WTC11 (cell line): ENCODE measurements around the gene C3orf85. TPM values are rescaled to one million over a fixed set of nuclear protein-coding genes. Genes with fewer than 3 reads are reported as not detected.

Experiments used
- ATAC-seq: fragments of 200-7000 bp; cut with Tn5 transposase; 2 replicates; pipeline ENCODE4 v1.10.0; 2021; ENCODE audit warnings: mild to moderate bottlenecking, moderate library complexity
- CTCF ChIA-PET: fragments of 300-600 bp; sonication (Branson Sonifier 250); formaldehyde crosslinking; loops from one replicate; lab custom pipeline; 2021; ENCODE audit warnings: antibody characterized with exemption; lab: Charles Lee
- POLR2A ChIA-PET: fragments of 350-600 bp; sonication (Branson Sonifier 250); formaldehyde crosslinking; loops from one replicate; lab custom pipeline; 2021; ENCODE audit warnings: antibody characterized with exemption; lab: Charles Lee
- DNase-seq: peaks from one replicate; pipeline ENCODE4 v3.0.0; 2021; ENCODE audit warnings: low spot score
- H3K27ac Mint-ChIP-seq: 2 replicates; pipeline ENCODE4 v1.8.0; 2021; ENCODE audit warnings: mixed read lengths
- H3K27me3 Mint-ChIP-seq: 2 replicates; pipeline ENCODE4 v1.8.0; 2021; ENCODE audit warnings: low read depth, mild to moderate bottlenecking, moderate library complexity, mixed read lengths
- H3K36me3 Mint-ChIP-seq: 2 replicates; pipeline ENCODE4 v1.8.0; 2021; ENCODE audit warnings: mixed read lengths
- H3K4me1 Mint-ChIP-seq: 2 replicates; pipeline ENCODE4 v1.8.0; 2022; ENCODE audit warnings: mixed read lengths
- H3K4me3 Mint-ChIP-seq: 2 replicates; pipeline ENCODE4 v1.8.0; 2021; ENCODE audit warnings: mild to moderate bottlenecking, moderate library complexity, mixed read lengths
- H3K9me3 Mint-ChIP-seq: 2 replicates; pipeline ENCODE4 v1.8.0; 2021; ENCODE audit warnings: mixed read lengths
- AR ChIP-seq: fragments of 250-450 bp; sonication (Bioruptor Pico); IDR thresholded peaks from 2 replicates; pipeline ENCODE4 v1.9.0; 2021; ENCODE audit warnings: mild to moderate bottlenecking
- ATF1 ChIP-seq: sonication (generic); formaldehyde crosslinking; IDR thresholded peaks from 2 replicates; pipeline ENCODE4 v1.8.1; 2023; ENCODE audit warnings: mild to moderate bottlenecking, moderate library complexity, missing genetic modification reagents
- ATF3 ChIP-seq: sonication (generic); formaldehyde crosslinking; conservative IDR thresholded peaks from 2 replicates; pipeline ENCODE4 v1.8.1; 2022; ENCODE audit warnings: mild to moderate bottlenecking, missing genetic modification reagents
- E2F1 ChIP-seq: sonication (generic); formaldehyde crosslinking; IDR thresholded peaks from 2 replicates; pipeline ENCODE4 v1.8.0; 2022; ENCODE audit warnings: mild to moderate bottlenecking, missing genetic modification reagents
- FOXK1 ChIP-seq: sonication (generic); formaldehyde crosslinking; IDR thresholded peaks from 2 replicates; pipeline ENCODE4 v1.8.0; 2022; ENCODE audit warnings: mild to moderate bottlenecking, moderate library complexity, missing genetic modification reagents
- GTF2I ChIP-seq: fragments of 250-450 bp; sonication (Bioruptor Pico); conservative IDR thresholded peaks from 2 replicates; pipeline ENCODE4 v1.4.0; 2021; ENCODE audit warnings: mild to moderate bottlenecking
- MAX ChIP-seq: sonication (generic); formaldehyde crosslinking; IDR thresholded peaks from 2 replicates; pipeline ENCODE4 v1.8.0; 2022; ENCODE audit warnings: mild to moderate bottlenecking, missing genetic modification reagents
- MLX ChIP-seq: sonication (generic); formaldehyde crosslinking; IDR thresholded peaks from 2 replicates; pipeline ENCODE4 v1.8.1; 2023; ENCODE audit warnings: mild to moderate bottlenecking, missing genetic modification reagents, moderate library complexity
- NFE2L1 ChIP-seq: sonication (generic); formaldehyde crosslinking; IDR thresholded peaks from 2 replicates; pipeline ENCODE4 v1.8.1; 2023; ENCODE audit warnings: missing genetic modification reagents
- PRDM15 ChIP-seq: sonication (generic); formaldehyde crosslinking; IDR thresholded peaks from 2 replicates; pipeline ENCODE4 v1.8.0; 2022; ENCODE audit warnings: missing genetic modification reagents
- PREB ChIP-seq: sonication (generic); formaldehyde crosslinking; IDR thresholded peaks from 2 replicates; pipeline ENCODE4 v1.8.1; 2022; ENCODE audit warnings: mild to moderate bottlenecking, missing genetic modification reagents, moderate library complexity, borderline replicate concordance
- PRRX2 ChIP-seq: fragments of 250-450 bp; sonication (Bioruptor Pico); IDR thresholded peaks from 2 replicates; pipeline ENCODE4 v1.8.0; 2021; ENCODE audit warnings: mild to moderate bottlenecking
- RELA ChIP-seq: sonication (generic); formaldehyde crosslinking; IDR thresholded peaks from 2 replicates; pipeline ENCODE4 v1.8.1; 2022; ENCODE audit warnings: missing genetic modification reagents, mild to moderate bottlenecking, borderline replicate concordance
- RORB ChIP-seq: fragments of 250-450 bp; sonication (Bioruptor Pico); IDR thresholded peaks from 2 replicates; pipeline ENCODE4 v1.9.0; 2021; ENCODE audit warnings: mild to moderate bottlenecking
- SP1 ChIP-seq: sonication (generic); formaldehyde crosslinking; conservative IDR thresholded peaks from 2 replicates; pipeline ENCODE4 v1.8.1; 2022; ENCODE audit warnings: missing genetic modification reagents
- ZMAT4 ChIP-seq: fragments of 250-450 bp; sonication (Bioruptor Pico); IDR thresholded peaks from 2 replicates; pipeline ENCODE4 v1.9.0; 2021; ENCODE audit warnings: mild to moderate bottlenecking
- ZNF219 ChIP-seq: sonication (generic); formaldehyde crosslinking; IDR thresholded peaks from 2 replicates; pipeline ENCODE4 v1.8.0; 2023; ENCODE audit warnings: missing genetic modification reagents, mild to moderate bottlenecking, borderline replicate concordance
- ZNF263 ChIP-seq: sonication (generic); formaldehyde crosslinking; IDR thresholded peaks from 2 replicates; pipeline ENCODE4 v1.8.1; 2022; ENCODE audit warnings: low read depth, mild to moderate bottlenecking, moderate library complexity, missing genetic modification reagents
- ZNF423 ChIP-seq: fragments of 250-450 bp; sonication (Bioruptor Pico); IDR thresholded peaks from 2 replicates; pipeline ENCODE4 v2.1.2; 2022; ENCODE audit warnings: mild to moderate bottlenecking, moderate library complexity
- ZNF425 ChIP-seq: fragments of 250-450 bp; sonication (Bioruptor Pico); conservative IDR thresholded peaks from 2 replicates; pipeline ENCODE4 v1.9.0; 2021; ENCODE audit warnings: mild to moderate bottlenecking
- ZNF512 ChIP-seq: sonication (generic); formaldehyde crosslinking; IDR thresholded peaks from 2 replicates; pipeline ENCODE4 v1.8.1; 2022; ENCODE audit warnings: missing genetic modification reagents, borderline replicate concordance
- total RNA-seq: library from RNA; stranded (reverse); gene quantifications from 3 replicates; pipeline ENCODE4 v1.2.3, GENCODE V29; 2021

Gene C3orf85
- total RNA-seq, 1 experiment from 2014 or later: not detected

GRCh38 chr3:109143646-109144045, 7.1 kb downstream of the C3orf85 start:
- no peak overlapping the region for H3K27ac Mint-ChIP-seq
- ATAC-seq (no peak), DNase-seq (no peak)
- H3K4me3 Mint-ChIP-seq: no peak overlapping the region
- H3K4me1 Mint-ChIP-seq: peaks cover 10% of the 10 kb centered on the region
- H3K36me3 Mint-ChIP-seq: no peaks in the 10 kb centered on the region
- POLR2A ChIA-PET: no interaction called here
- H3K27me3 Mint-ChIP-seq: no peaks in the 10 kb centered on the region
- CTCF ChIA-PET: interaction anchor here (0.5 kb wide), 1 partner anchor 132 kb away, joined by 3 read pairs; no protein-coding TSS in a partner anchor
- H3K9me3 Mint-ChIP-seq: peaks cover 8% of the 10 kb centered on the region; the same call in 1 of the 2 replicates
- TF ChIP-seq ZMAT4 (CRISPR knock-in tag) (no peak), ZNF263 (CRISPR knock-in tag) (no peak), ZNF512 (CRISPR knock-in tag) (no peak), GTF2I (no peak), PRDM15 (CRISPR knock-in tag) (no peak), SP1 (CRISPR knock-in tag) (no peak), MAX (CRISPR knock-in tag) (no peak), AR (CRISPR knock-in tag) (no peak)

- no peak for DNase-seq
- ChIA-PET CTCF (no interaction called here), POLR2A (no interaction called here)
- Mint-ChIP-seq H3K9me3 (peaks cover 8% of the 10 kb centered on the region; the same call in 1 of the 2 replicates), H3K27ac (no peak overlapping the region), H3K4me3 (no peak overlapping the region), H3K36me3 (no peaks in the 10 kb centered on the region), H3K4me1 (peaks cover 8% of the 10 kb centered on the region), H3K27me3 (no peaks in the 10 kb centered on the region)
- ATAC-seq: no peak
- TF ChIP-seq ATF1 (CRISPR knock-in tag) (no peak), ZNF425 (CRISPR knock-in tag) (no peak), FOXK1 (CRISPR knock-in tag) (no peak), ATF3 (CRISPR knock-in tag) (no peak), RORB (CRISPR knock-in tag) (no peak), ZNF423 (CRISPR knock-in tag) (no peak), E2F1 (CRISPR knock-in tag) (no peak), PRRX2 (CRISPR knock-in tag) (no peak), PREB (CRISPR knock-in tag) (no peak), ZNF219 (CRISPR knock-in tag) (no peak), MLX (no peak), RELA (no peak), NFE2L1 (CRISPR knock-in tag) (no peak)
Observed at GRCh38 chr3:109149078-109149477, 12.6 kb downstream of the C3orf85 start.
